Urinary bladder (tissue), 4 donors: ENCODE measurements around the gene KCNJ12. TPM values are rescaled to one million over a fixed set of nuclear protein-coding genes. Genes with fewer than 3 reads are reported as not detected.

Experiments
- DNase-seq: peaks from one replicate; pipeline ENCODE4 v3.0.0-alpha.2; 2015; ENCODE audit errors: extremely low spot score
- H3K27ac ChIP-seq: one replicate; pipeline ENCODE4 v1.5.1; 2013; ENCODE audit warnings: low read depth, mild to moderate bottlenecking, moderate library complexity
- H3K36me3 ChIP-seq: one replicate; pipeline ENCODE4 v1.6.1; 2013; ENCODE audit warnings: mild to moderate bottlenecking, moderate library complexity; ENCODE audit not compliant: insufficient read depth
- H3K4me1 ChIP-seq: one replicate; pipeline ENCODE4 v1.6.1; 2013; ENCODE audit warnings: mild to moderate bottlenecking, moderate library complexity; ENCODE audit not compliant: insufficient read depth
- H3K4me3 ChIP-seq: one replicate; pipeline ENCODE4 v1.5.1; 2013; ENCODE audit warnings: low read depth, low read length
- WGBS: extraction: QIAGEN DNeasy Blood & Tissue Kit; methylation state at CpG from one replicate; pipeline ENCODE4 v1.1.7; 2013; 5-methylcytosine and 5-hydroxymethylcytosine counted together
- polyA plus RNA-seq: library from polyadenylated mRNA; stranded (reverse); fragments of 200-250 nt; gene quantifications from one replicate; pipeline ENCODE4 v1.2.3, GENCODE V29; 2013
- total RNA-seq: library from RNA; depleted of rRNA; stranded (reverse); fragments of >200 nt; gene quantifications from one replicate; pipeline ENCODE4 v1.2.3, GENCODE V29; 2014
- donor health status: healthy with polysubstance abuse.
- donor health status: healthy.

The KCNJ12 gene
- total and polyA plus RNA-seq, 2 donors = 1.5 to 4.1 TPM

- Histone ChIP-seq H3K36me3 (no peaks in the 10 kb centered on the region), H3K4me3 (no peak overlapping the region), H3K27ac (no peak overlapping the region), H3K4me1 (no peaks in the 10 kb centered on the region)
- 51% methylated on average over 6 of the region's 6 CpGs for WGBS
- no peak for DNase-seq
Observed at GRCh38 chr17:21460358-21460757, 84.2 kb downstream of the KCNJ12 start.

DNA sequence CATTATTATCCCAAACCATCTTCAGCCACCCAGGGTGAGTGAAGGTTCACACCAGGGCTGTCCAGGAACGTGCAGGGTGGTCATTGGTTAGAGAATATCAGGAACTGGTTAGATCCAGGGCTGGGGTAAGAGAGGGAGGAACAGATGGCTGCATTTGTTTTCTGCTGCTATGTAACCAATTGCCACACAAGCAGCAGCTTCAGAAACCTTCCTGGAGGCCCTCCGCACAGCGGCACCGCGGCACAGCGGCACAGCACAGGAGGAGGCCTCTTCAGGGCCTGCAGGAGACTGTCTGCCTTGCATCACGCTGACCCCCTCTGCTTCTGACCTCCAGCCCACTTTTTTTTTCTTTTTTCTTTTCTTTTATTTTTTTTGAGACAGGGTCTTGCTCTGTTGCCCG lies 86.1 kb downstream of the KCNJ12 start:
- no peaks in the 10 kb centered on the region for H3K36me3 ChIP-seq
- DNase-seq = no peak
- no peaks in the 10 kb centered on the region for H3K4me1 ChIP-seq
- whole genome bisulfite sequencing = 92% methylated on average over 8 of the region's 8 CpGs
- H3K27ac ChIP-seq = no peak overlapping the region
- H3K4me3 ChIP-seq = no peak overlapping the region

- WGBS = 52% methylated on average over 11 of the region's 11 CpGs
- Histone ChIP-seq H3K36me3 (no peaks in the 10 kb centered on the region), H3K4me1 (no peaks in the 10 kb centered on the region), H3K27ac (no peak overlapping the region), H3K4me3 (no peak overlapping the region)
- no peak for DNase-seq
Observed at GRCh38 chr17:21463204-21463661, 87.1 kb downstream of the KCNJ12 start.

GRCh38 chr17:21463779-21464407 lies 87.7 kb downstream of the KCNJ12 start:
- 12% methylated on average over 48 of the region's 48 CpGs for WGBS
- Histone ChIP-seq H3K36me3 (no peaks in the 10 kb centered on the region), H3K4me3 (no peak overlapping the region), H3K27ac (no peak overlapping the region), H3K4me1 (no peaks in the 10 kb centered on the region)
- no peak for DNase-seq

DNA sequence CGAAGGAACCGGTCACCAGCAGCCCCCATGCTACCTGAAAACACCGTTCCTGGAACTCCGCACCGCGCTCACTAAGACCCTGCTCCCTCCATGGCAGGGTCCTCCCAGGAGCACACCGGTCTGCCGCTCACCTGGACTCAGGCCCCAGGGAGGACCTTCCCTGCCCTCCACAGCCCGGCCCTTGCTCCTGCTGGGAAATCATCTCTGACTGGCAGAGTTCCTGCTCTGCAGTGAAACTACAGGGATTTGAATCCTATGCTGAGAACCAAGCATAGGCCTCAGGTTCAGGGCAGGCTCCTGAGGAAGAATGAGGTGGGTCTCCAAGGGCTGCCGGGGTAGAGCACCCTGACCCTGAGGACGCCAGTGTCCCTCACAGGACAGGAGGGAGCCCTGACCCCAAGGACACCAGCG lies 88.5 kb downstream of the KCNJ12 start:
- no peaks in the 10 kb centered on the region for H3K4me1 ChIP-seq
- no peak overlapping the region for H3K4me3 ChIP-seq
- no peaks in the 10 kb centered on the region for H3K36me3 ChIP-seq
- DNase-seq = no peak
- WGBS = 75% methylated on average over 12 of the region's 12 CpGs
- H3K27ac ChIP-seq = no peak overlapping the region

DNA sequence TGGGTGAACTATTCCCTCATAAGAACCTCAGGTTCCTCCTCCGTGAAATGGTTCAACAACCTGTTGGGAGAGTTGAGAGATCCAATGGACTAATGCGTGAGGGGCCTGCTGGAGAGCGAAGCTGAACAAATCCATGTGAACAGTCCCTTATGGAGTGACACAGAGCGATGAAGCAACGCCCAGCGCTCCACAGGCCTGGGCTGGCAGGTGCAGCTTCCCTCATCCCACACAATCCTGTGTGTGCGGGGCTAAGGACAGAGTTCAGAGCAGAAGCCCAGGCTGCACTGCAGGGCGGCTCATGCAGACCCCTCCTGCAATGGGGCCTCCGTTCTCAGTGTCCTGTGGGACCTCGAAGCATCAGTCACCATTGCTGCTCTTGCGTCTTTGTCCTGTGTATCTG lies 90.4 kb downstream of the KCNJ12 start:
- H3K4me3 ChIP-seq = no peak overlapping the region
- 94% methylated on average over 11 of the region's 11 CpGs for WGBS
- H3K36me3 ChIP-seq = no peaks in the 10 kb centered on the region
- H3K27ac ChIP-seq = no peak overlapping the region
- no peak for DNase-seq
- no peaks in the 10 kb centered on the region for H3K4me1 ChIP-seq

- 78% methylated on average over 7 of the region's 7 CpGs for WGBS
- Histone ChIP-seq H3K4me1 (no peaks in the 10 kb centered on the region), H3K27ac (no peak overlapping the region), H3K36me3 (no peaks in the 10 kb centered on the region), H3K4me3 (no peak overlapping the region)
- no peak for DNase-seq
Observed at GRCh38 chr17:21467196-21467595, 91.0 kb downstream of the KCNJ12 start.

GRCh38 chr17:21467739-21468490 lies 91.8 kb downstream of the KCNJ12 start:
- Histone ChIP-seq H3K27ac (no peak overlapping the region), H3K4me1 (no peaks in the 10 kb centered on the region), H3K36me3 (no peaks in the 10 kb centered on the region), H3K4me3 (no peak overlapping the region)
- DNase-seq = no peak
- WGBS = 90% methylated on average over 13 of the region's 13 CpGs

Other genes with a start within 250 kb of the KCNJ12 start
- gene DHRS7B, start 249.4 kb upstream of the KCNJ12 start, total RNA-seq = 14.5 TPM
- 33.4 TPM for gene DHRS7B, start 249.4 kb upstream of the KCNJ12 start, polyA plus RNA-seq
- gene TMEM11, start 162.2 kb upstream of the KCNJ12 start, total RNA-seq = 6.6 TPM
- gene TMEM11, start 162.2 kb upstream of the KCNJ12 start, polyA plus RNA-seq = 24.7 TPM
- 2.1 TPM for gene NATD1, start 122.9 kb upstream of the KCNJ12 start, total RNA-seq
- gene NATD1, start 122.9 kb upstream of the KCNJ12 start, polyA plus RNA-seq = 9.8 TPM
- 8.3 TPM for gene MAP2K3, start 91.6 kb upstream of the KCNJ12 start, total RNA-seq
- gene MAP2K3, start 91.6 kb upstream of the KCNJ12 start, polyA plus RNA-seq = 33.5 TPM